SK-N-SH treated with all-trans-retinoic acid at 6 μM for 48 hours (cell line): ENCODE data around the gene DHRS1.

Experiments
- ESRRG ChIP-seq: fragments of 250-450 bp; sonication (Bioruptor Pico); IDR thresholded peaks from 2 replicates; pipeline ENCODE4 v1.6.1; 2021; ENCODE audit warnings: mild to moderate bottlenecking
- PATZ1 ChIP-seq: fragments of 250-450 bp; sonication (Bioruptor Pico); IDR thresholded peaks from 2 replicates; pipeline ENCODE4 v1.8.0; 2020; ENCODE audit warnings: mild to moderate bottlenecking, moderate library complexity, borderline replicate concordance
- RARB ChIP-seq: fragments of 250-450 bp; sonication (Bioruptor Pico); IDR thresholded peaks from 2 replicates; pipeline ENCODE4 v1.8.0; 2021; ENCODE audit warnings: mild to moderate bottlenecking, moderate library complexity
- TCF4 ChIP-seq: fragments of 250-450 bp; sonication (Bioruptor Pico); IDR thresholded peaks from 2 replicates; pipeline ENCODE4 v1.8.0; 2021; ENCODE audit warnings: mild to moderate bottlenecking, moderate library complexity, borderline replicate concordance
- TF ChIP-seq, protein P1 (sequence below): fragments of 250-450 bp; sonication (Bioruptor Pico); IDR thresholded peaks from 2 replicates; pipeline ENCODE4 v1.5.0; 2020; ENCODE audit warnings: mild to moderate bottlenecking, moderate library complexity
- TF ChIP-seq, protein P2 (sequence below): fragments of 250-450 bp; sonication (Bioruptor Pico); IDR thresholded peaks from 2 replicates; pipeline ENCODE4 v1.5.1; 2020; ENCODE audit warnings: low read depth, mild to moderate bottlenecking, moderate library complexity
- TF ChIP-seq, protein P3 (sequence below): fragments of 250-450 bp; sonication (Bioruptor Pico); IDR thresholded peaks from 2 replicates; pipeline ENCODE4 v1.5.1; 2021; ENCODE audit warnings: mild to moderate bottlenecking, moderate library complexity

- TF ChIP-seq, protein P1, sequence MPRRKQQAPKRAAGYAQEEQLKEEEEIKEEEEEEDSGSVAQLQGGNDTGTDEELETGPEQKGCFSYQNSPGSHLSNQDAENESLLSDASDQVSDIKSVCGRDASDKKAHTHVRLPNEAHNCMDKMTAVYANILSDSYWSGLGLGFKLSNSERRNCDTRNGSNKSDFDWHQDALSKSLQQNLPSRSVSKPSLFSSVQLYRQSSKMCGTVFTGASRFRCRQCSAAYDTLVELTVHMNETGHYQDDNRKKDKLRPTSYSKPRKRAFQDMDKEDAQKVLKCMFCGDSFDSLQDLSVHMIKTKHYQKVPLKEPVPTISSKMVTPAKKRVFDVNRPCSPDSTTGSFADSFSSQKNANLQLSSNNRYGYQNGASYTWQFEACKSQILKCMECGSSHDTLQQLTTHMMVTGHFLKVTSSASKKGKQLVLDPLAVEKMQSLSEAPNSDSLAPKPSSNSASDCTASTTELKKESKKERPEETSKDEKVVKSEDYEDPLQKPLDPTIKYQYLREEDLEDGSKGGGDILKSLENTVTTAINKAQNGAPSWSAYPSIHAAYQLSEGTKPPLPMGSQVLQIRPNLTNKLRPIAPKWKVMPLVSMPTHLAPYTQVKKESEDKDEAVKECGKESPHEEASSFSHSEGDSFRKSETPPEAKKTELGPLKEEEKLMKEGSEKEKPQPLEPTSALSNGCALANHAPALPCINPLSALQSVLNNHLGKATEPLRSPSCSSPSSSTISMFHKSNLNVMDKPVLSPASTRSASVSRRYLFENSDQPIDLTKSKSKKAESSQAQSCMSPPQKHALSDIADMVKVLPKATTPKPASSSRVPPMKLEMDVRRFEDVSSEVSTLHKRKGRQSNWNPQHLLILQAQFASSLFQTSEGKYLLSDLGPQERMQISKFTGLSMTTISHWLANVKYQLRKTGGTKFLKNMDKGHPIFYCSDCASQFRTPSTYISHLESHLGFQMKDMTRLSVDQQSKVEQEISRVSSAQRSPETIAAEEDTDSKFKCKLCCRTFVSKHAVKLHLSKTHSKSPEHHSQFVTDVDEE (CRISPR knock-in tag), result no peak
- TF ChIP-seq RARB (CRISPR knock-in tag), result no peak
- TF ChIP-seq, protein P2, sequence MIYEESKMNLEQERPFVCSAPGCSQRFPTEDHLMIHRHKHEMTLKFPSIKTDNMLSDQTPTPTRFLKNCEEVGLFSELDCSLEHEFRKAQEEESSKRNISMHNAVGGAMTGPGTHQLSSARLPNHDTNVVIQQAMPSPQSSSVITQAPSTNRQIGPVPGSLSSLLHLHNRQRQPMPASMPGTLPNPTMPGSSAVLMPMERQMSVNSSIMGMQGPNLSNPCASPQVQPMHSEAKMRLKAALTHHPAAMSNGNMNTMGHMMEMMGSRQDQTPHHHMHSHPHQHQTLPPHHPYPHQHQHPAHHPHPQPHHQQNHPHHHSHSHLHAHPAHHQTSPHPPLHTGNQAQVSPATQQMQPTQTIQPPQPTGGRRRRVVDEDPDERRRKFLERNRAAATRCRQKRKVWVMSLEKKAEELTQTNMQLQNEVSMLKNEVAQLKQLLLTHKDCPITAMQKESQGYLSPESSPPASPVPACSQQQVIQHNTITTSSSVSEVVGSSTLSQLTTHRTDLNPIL, result no peak
- TF ChIP-seq, protein P3, sequence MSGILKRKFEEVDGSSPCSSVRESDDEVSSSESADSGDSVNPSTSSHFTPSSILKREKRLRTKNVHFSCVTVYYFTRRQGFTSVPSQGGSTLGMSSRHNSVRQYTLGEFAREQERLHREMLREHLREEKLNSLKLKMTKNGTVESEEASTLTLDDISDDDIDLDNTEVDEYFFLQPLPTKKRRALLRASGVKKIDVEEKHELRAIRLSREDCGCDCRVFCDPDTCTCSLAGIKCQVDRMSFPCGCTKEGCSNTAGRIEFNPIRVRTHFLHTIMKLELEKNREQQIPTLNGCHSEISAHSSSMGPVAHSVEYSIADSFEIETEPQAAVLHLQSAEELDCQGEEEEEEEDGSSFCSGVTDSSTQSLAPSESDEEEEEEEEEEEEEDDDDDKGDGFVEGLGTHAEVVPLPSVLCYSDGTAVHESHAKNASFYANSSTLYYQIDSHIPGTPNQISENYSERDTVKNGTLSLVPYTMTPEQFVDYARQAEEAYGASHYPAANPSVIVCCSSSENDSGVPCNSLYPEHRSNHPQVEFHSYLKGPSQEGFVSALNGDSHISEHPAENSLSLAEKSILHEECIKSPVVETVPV, result no peak
- no peak for TF ChIP-seq ESRRG
- no peak for TF ChIP-seq TCF4 (CRISPR knock-in tag)
- no peak for TF ChIP-seq PATZ1 (CRISPR knock-in tag)
These were observed 37.7 kb upstream of the DHRS1 start for GRCh38 chr14:24337144-24337823.
